GM12892 (cell line): ENCODE measurements around the gene RTN4.

Source experiments
- POLR2A ChIP-seq: IDR thresholded peaks from 2 replicates; pipeline ENCODE4 v1.6.1; 2011; ENCODE audit warnings: low read depth, low read length, control low read depth
- TAF1 ChIP-seq: IDR thresholded peaks from 2 replicates; pipeline ENCODE4 v1.6.1; 2011; ENCODE audit warnings: low read depth, mild to moderate bottlenecking, control low read depth, low read length, borderline replicate concordance

DNA sequence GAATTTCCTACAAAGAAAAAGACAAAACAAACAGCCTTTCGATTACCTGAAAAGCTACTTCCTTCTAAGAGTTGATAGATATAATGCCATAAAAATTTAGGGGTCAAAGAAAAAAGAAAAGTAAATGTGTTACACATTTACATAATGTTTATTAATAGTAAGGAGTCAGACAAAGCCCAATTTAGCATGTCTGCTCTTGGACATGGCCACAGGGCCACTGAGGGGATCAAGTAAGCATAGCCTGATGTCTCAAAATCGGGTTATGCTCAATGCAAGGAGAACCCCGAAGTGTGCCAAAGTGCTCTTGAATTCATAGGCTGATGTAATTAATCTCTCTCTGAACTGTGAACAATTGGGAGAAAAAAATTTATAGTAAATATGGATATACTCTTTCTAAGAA lies 61.6 kb downstream of the RTN4 start:
- TF ChIP-seq POLR2A (no peak), TAF1 (no peak)
